SK-N-SH treated with all-trans-retinoic acid at 6 μM for 48 hours (cell line): ENCODE data around the gene SORL1.

ENCODE experiments used
- CSRNP3 ChIP-seq: fragments of 250-450 bp; sonication (Bioruptor Pico); IDR thresholded peaks from 2 replicates; pipeline ENCODE4 v1.5.1; 2021; ENCODE audit warnings: mild to moderate bottlenecking, moderate library complexity
- TOX ChIP-seq: fragments of 250-450 bp; sonication (Bioruptor Pico); IDR thresholded peaks from 2 replicates; pipeline ENCODE4 v1.8.0; 2021; ENCODE audit warnings: mild to moderate bottlenecking, moderate library complexity, borderline replicate concordance
- ZFP3 ChIP-seq: fragments of 250-450 bp; sonication (Bioruptor Pico); IDR thresholded peaks from 2 replicates; pipeline ENCODE4 v1.5.0; 2020; ENCODE audit warnings: mild to moderate bottlenecking, moderate library complexity
- ZNF70 ChIP-seq: fragments of 450-650 bp; formaldehyde crosslinking; IDR thresholded peaks from 2 replicates; pipeline ENCODE4 v1.5.0; 2020; ENCODE audit warnings: mild to moderate bottlenecking, moderate library complexity
- ZNF8 ChIP-seq: fragments of 450-650 bp; formaldehyde crosslinking; IDR thresholded peaks from 2 replicates; pipeline ENCODE4 v1.5.0; 2020; ENCODE audit warnings: mild to moderate bottlenecking, moderate library complexity

DNA sequence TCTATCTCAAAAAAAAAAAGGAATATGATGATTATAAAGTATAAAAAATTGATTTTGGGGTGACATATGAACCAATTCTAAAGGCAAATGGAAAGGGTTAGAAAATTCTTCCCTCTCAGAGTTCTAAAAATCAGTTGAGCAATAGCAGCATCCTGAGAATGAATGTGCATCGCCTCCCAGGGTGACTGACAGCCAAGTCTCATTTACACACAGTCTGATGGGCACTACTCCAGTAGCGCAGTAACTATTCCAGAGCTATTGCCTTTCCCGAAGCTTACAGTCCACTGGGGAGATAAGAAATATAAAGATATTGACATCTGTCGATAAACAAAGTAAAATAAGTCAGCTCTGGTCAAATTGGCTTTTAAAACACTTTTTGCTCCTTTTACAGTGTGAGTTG, 32.3 kb upstream of the SORL1 start:
- TF ChIP-seq TOX (no peak), CSRNP3 (CRISPR knock-in tag) (no peak), ZNF70 (CRISPR knock-in tag) (no peak), ZFP3 (CRISPR knock-in tag) (no peak), ZNF8 (CRISPR knock-in tag) (no peak)
